Measurements from ENCODE around the gene DHX57.
"Not testable (repeated sequence)": the region's sequence is repeated elsewhere in the genome, so short reads cannot be mapped to it uniquely, and the experiment has no call there.

Gene DHX57

DNA sequence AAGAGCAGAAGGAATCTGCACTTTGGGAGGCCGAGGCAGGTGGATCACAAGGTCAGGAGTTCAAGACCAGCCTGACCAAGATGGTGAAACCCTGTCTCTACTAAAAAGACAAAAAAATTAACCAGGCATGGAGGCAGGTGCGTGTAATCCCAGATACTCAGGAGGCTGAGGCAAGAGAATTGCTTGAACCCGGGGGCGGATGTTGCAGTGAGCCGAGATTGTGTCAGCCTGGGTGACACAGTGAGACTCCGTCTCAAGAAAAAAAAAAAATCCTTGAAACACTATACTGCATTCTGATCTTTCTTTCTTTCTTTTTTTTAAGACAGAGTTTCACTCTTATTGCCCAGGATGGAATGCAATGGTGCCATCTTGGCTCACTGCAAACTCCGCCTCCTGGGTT lies 80.7 kb downstream of the DHX57 start:
- not testable (repeated sequence) for H3K9me3 Mint-ChIP-seq; H3K27ac Mint-ChIP-seq; H3K27me3 Mint-ChIP-seq (ENCODE audit: low read depth); H3K36me3 Mint-ChIP-seq (ENCODE audit: low read depth); H3K4me1 Mint-ChIP-seq (ENCODE audit: low read depth); H3K4me3 Mint-ChIP-seq

DNA sequence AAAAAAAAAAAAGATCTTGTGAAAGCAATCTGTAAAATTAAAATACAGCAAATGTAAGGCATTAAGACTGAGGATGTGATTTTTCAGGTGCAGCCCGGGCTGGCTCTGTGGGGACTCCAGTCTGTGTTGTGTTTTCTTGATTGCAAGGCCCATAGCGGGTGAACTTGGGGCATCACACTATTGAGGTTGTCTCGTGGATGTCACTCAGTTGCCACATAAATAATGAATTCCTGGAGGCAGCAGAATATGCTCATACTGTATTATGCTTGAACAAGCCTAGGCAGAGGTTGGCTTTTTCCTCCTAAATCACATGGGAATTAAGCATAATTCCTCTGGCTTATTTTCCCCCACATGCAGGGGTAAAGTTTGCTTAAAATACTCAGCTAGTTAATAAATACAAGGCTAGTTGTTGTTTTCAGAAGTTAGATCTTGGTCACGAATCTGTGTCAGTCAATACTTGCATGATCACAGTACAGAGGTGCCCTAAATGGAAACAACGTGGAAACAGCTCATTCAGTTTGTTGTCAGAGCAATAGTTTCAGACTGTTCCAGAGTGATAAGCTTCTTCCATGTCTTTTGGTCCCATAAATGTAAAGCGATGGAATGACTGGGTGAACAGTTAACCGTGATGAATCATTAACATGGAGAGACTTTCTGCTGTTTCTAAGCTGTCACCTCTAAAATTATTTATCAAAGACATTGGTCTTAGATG lies 81.3 kb downstream of the DHX57 start:
- Mint-ChIP-seq H3K27ac (no peak overlapping the region), H3K36me3 (ENCODE audit: low read depth) (peaks cover 1% of the 10 kb centered on the region), H3K9me3 (no peaks in the 10 kb centered on the region), H3K27me3 (ENCODE audit: low read depth) (no peaks in the 10 kb centered on the region), H3K4me1 (ENCODE audit: low read depth) (no peaks in the 10 kb centered on the region), H3K4me3 (no peak overlapping the region)

DNA sequence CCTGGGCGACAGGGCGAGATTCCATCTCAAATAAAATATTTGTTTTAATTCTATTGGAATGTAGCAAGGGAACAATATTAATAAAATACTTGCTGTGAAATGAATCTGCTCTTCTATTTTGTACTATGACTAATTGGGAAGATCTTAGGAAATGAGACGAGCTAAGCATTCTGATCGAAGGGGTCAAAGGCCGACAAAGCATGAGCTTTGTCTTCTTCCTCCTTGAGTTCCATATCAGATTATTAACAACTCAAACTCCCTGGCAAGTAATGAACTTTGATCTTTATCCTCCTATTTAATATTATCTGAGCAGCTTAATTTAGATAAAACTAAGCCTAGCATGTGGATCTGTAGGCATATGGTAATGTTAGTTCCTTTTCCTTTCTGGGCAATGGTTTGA lies 82.2 kb downstream of the DHX57 start:
- no peaks in the 10 kb centered on the region for H3K27me3 Mint-ChIP-seq (ENCODE audit: low read depth)
- no peaks in the 10 kb centered on the region for H3K9me3 Mint-ChIP-seq
- no peaks in the 10 kb centered on the region for H3K4me1 Mint-ChIP-seq (ENCODE audit: low read depth)
- no peak overlapping the region for H3K27ac Mint-ChIP-seq
- peaks cover 1% of the 10 kb centered on the region for H3K36me3 Mint-ChIP-seq (ENCODE audit: low read depth)
- H3K4me3 Mint-ChIP-seq: no peak overlapping the region

DNA sequence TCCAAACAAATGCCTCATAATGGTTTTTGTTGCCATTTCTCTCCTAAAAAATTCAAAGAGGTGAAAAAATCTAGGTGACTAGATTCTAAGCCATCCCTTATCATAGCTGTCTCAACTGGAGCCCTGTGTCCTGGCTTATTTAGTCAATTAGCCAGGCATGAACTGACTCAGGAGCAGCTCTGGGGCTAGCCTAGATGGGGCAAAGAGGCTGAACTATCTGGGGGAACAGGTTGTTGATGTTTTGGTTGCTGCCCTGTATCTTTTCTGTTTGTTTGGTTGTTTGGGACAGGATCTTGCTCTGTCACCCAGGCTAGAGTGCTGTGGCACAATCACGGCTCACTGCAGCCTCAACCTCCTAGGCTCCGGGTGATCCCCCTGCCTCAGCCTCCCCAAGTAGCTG lies 83.0 kb downstream of the DHX57 start:
- H3K27me3 Mint-ChIP-seq (ENCODE audit: low read depth): no peaks in the 10 kb centered on the region
- H3K4me3 Mint-ChIP-seq: no peak overlapping the region
- H3K9me3 Mint-ChIP-seq: no peaks in the 10 kb centered on the region
- no peaks in the 10 kb centered on the region for H3K4me1 Mint-ChIP-seq (ENCODE audit: low read depth)
- peaks cover under 1% of the 10 kb centered on the region for H3K36me3 Mint-ChIP-seq (ENCODE audit: low read depth)
- H3K27ac Mint-ChIP-seq: no peak overlapping the region

DNA sequence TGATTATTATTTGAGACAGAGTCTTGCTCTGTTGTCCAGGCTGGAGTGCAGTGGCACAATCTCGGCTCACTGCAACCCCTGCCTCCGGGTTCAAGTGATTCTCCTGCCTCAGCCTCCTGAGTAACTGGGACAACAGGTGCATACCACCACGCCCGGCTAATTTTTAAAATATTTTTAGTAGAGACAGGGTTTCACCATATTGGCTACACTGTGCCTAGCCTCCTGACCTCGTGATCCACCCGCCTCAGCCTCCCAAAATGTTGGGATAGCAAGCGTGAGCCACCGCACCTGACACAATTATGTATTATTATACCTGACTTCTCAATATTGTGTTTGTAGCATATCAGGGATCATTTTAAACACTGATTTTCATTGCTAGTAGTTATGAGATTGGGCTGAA lies 83.4 kb downstream of the DHX57 start:
- H3K4me1 Mint-ChIP-seq (ENCODE audit: low read depth); H3K4me3 Mint-ChIP-seq; H3K9me3 Mint-ChIP-seq; H3K36me3 Mint-ChIP-seq (ENCODE audit: low read depth); H3K27me3 Mint-ChIP-seq (ENCODE audit: low read depth); H3K27ac Mint-ChIP-seq: not testable (repeated sequence)

DNA sequence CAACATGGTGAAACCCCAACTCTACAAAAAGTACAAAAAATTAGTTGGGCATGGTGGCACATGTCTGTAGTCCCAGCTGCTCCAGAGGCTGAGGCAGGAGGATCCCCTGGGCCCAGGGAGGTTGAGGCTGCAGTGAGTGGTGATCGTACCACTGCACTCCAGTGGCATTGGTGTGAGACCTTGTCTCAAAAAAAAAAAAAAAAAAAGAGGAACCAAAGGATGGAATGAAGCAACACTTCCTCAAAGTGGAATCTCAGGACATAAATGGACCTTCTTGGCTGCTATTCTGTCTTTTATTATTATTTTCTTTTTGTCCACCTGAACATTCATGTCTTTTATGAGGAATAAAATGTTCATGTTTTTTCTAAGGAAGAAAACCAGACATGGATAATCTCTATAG lies 84.0 kb downstream of the DHX57 start:
- Mint-ChIP-seq H3K27ac (no peak overlapping the region), H3K9me3 (no peaks in the 10 kb centered on the region), H3K4me3 (no peak overlapping the region), H3K27me3 (ENCODE audit: low read depth) (no peaks in the 10 kb centered on the region), H3K36me3 (ENCODE audit: low read depth) (no peaks in the 10 kb centered on the region), H3K4me1 (ENCODE audit: low read depth) (no peaks in the 10 kb centered on the region)

DNA sequence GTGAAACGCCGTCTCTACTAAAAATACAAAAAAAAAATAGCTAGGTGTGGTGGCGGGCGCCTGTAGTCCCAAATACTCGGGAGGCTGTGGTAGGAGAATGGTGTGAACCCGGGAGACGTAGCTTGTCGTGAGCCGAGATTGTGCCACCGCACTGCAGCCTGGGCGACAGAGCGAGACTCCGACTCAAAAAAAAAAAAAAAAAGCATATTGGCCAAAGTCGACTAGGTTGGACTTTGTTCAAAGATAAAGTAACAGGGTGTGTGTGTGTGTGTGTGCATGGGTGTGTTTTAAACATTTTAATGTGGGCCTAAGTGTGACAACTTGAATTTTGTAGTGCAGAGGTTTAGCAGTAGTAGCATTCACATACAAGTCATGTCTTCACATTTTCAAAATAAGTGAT lies 86.0 kb downstream of the DHX57 start:
- Mint-ChIP-seq H3K4me1 (ENCODE audit: low read depth) (no peaks in the 10 kb centered on the region), H3K36me3 (ENCODE audit: low read depth) (no peaks in the 10 kb centered on the region), H3K27me3 (ENCODE audit: low read depth) (no peaks in the 10 kb centered on the region), H3K4me3 (no peak overlapping the region), H3K27ac (no peak overlapping the region), H3K9me3 (no peaks in the 10 kb centered on the region)

DNA sequence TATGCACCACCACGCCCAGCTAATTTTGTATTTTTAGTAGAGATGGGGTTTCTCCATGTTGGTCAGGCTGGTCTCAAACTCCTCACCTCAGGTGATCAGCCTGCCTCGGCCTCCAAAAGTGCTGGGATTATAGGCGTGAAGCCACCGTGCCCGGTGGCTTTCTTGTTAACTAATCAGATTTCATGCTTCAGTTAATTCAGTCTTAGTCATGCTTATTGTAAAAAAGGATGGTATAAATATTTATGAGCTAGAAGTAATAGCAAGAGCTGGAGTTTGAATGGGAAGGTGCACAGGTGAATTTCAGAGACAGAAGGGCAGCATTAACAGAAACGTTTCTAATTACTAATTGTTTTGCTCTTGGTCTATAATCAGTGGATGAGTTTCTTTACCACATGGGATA lies 87.4 kb downstream of the DHX57 start:
- no peaks in the 10 kb centered on the region for H3K9me3 Mint-ChIP-seq
- H3K4me3 Mint-ChIP-seq: no peak overlapping the region
- no peaks in the 10 kb centered on the region for H3K27me3 Mint-ChIP-seq (ENCODE audit: low read depth)
- no peaks in the 10 kb centered on the region for H3K4me1 Mint-ChIP-seq (ENCODE audit: low read depth)
- no peak overlapping the region for H3K27ac Mint-ChIP-seq
- no peaks in the 10 kb centered on the region for H3K36me3 Mint-ChIP-seq (ENCODE audit: low read depth)

DNA sequence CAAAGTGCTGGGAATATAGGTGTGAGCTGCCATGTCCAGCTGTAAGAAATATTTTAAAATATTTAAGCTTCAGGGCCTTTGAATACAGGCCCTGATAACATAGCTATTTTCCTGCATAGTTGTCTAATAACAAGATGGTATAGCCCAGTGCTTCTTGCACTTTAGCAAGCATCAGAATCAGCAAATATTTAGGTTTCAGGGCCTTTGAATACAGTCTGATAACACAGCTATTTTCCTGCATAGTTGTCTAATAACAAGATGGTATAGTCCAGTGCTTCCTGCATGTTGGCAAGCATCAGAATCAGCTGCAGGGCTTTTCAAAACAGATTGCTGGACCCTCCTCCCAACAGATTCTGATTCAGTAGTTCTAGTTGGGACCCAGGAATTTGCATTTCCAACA lies 92.1 kb downstream of the DHX57 start:
- H3K9me3 Mint-ChIP-seq: no peaks in the 10 kb centered on the region
- no peak overlapping the region for H3K4me3 Mint-ChIP-seq
- peaks cover 5% of the 10 kb centered on the region for H3K4me1 Mint-ChIP-seq (ENCODE audit: low read depth)
- H3K36me3 Mint-ChIP-seq (ENCODE audit: low read depth): peaks cover 10% of the 10 kb centered on the region
- no peaks in the 10 kb centered on the region for H3K27me3 Mint-ChIP-seq (ENCODE audit: low read depth)
- H3K27ac Mint-ChIP-seq: no peak overlapping the region

DNA sequence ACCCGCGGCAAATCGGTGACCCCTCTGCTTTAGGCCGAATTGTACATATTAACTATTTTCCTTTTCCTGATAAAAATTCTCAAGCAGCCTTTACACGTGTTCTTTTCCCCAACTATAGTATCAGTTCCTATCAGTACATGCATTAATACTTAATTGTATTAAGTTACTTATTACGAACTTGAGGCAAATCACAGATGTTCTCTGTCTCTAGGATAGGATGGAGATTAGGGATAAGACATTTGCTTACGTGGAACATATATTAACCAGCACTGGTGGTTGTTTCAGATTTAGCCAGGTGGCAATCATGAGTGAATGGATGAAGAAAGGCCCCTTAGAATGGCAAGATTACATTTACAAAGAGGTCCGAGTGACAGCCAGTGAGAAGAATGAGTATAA lies 97.0 kb downstream of the DHX57 start:
- Mint-ChIP-seq H3K4me1 (ENCODE audit: low read depth) (peaks cover 16% of the 10 kb centered on the region), H3K27ac (peak overlapping the region; percentile 95), H3K36me3 (ENCODE audit: low read depth) (peaks cover 15% of the 10 kb centered on the region), H3K4me3 (peak overlapping the region; percentile 98), H3K9me3 (no peaks in the 10 kb centered on the region), H3K27me3 (ENCODE audit: low read depth) (peaks cover 24% of the 10 kb centered on the region)

DNA sequence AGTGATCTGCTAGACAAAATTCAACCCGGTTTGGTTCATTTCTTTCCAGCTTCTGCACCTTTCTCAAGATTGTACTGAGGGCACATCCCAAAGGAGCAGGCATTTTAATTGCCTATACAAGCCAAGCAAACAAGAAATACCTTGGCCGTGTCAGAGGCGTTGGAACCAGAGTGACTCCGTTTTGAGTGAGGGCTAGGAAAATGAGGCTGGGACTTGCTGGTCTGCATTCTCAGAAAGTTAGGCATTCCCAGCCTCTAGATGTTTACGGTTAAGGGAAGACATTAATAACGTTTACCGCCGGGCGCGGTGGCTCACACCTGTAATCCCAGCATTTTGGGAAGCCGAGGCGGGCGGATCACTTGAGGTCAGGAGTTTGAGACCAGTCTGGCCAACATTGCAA lies 99.2 kb downstream of the DHX57 start:
- Mint-ChIP-seq H3K4me1 (ENCODE audit: low read depth) (peaks cover 16% of the 10 kb centered on the region), H3K27ac (no peak overlapping the region), H3K27me3 (ENCODE audit: low read depth) (peaks cover 26% of the 10 kb centered on the region), H3K4me3 (no peak overlapping the region), H3K9me3 (no peaks in the 10 kb centered on the region), H3K36me3 (ENCODE audit: low read depth) (peaks cover 9% of the 10 kb centered on the region)

DNA sequence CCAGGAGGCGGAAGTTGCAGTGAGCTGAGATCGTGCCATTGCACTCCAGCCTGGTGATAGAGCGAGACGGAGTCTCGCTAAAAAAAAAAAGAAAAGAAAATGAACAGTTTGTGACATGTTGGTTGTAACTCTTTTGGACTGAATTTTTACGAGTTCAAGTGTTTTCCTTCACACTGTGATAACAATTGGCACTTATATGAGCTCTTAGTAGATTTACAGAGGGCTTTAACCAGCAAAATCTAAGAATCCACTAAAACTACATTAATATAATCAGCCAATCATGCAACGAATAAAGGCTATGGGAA lies 99.9 kb downstream of the DHX57 start:
- H3K27me3 Mint-ChIP-seq (ENCODE audit: low read depth): peaks cover 26% of the 10 kb centered on the region
- H3K27ac Mint-ChIP-seq: no peak overlapping the region
- peaks cover 16% of the 10 kb centered on the region for H3K4me1 Mint-ChIP-seq (ENCODE audit: low read depth)
- no peak overlapping the region for H3K4me3 Mint-ChIP-seq
- H3K36me3 Mint-ChIP-seq (ENCODE audit: low read depth): peaks cover 6% of the 10 kb centered on the region
- no peaks in the 10 kb centered on the region for H3K9me3 Mint-ChIP-seq

DNA sequence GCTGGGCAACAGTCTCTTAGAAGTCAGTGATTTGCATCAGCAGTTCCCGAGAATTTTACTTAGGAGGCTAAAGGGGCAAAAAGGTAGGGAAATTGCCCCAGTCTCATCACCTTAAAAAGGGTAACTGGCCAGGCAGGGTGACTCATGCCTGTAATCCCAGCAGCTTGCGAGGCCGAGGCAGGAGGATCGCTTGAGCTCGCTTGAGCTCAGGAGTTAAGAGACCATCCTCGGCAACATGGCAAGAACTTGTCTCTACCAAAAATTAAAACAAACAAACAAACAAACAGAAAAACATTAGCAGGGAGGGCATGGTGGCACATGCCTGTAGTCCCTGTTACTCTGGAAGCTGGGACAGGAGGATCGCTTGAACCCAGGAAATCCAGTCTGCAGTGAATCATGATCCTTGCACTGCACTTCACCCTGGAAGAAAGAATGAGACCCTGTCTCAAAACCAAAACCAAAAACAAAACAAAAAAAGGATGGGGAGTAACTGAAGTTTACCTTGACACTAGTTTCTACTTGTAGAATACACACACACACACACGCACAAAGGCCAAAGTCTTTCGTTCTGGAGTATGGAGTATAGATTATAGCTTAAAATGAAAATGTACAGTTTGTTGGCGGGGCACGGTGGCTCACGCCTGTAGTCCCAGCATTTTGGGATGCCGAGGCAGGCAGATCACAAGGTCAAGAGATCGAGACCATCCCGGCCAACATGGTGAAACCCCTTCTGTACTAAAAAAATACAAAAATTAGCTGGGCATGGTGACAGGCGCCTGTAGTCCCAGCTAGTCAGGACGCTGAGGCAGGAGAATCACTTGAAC lies 100.4 kb downstream of the DHX57 start:
- Mint-ChIP-seq H3K9me3 (no peaks in the 10 kb centered on the region), H3K4me3 (no peak overlapping the region), H3K27me3 (ENCODE audit: low read depth) (peaks cover 26% of the 10 kb centered on the region), H3K27ac (no peak overlapping the region), H3K36me3 (ENCODE audit: low read depth) (peaks cover 6% of the 10 kb centered on the region), H3K4me1 (ENCODE audit: low read depth) (peaks cover 16% of the 10 kb centered on the region)

DNA sequence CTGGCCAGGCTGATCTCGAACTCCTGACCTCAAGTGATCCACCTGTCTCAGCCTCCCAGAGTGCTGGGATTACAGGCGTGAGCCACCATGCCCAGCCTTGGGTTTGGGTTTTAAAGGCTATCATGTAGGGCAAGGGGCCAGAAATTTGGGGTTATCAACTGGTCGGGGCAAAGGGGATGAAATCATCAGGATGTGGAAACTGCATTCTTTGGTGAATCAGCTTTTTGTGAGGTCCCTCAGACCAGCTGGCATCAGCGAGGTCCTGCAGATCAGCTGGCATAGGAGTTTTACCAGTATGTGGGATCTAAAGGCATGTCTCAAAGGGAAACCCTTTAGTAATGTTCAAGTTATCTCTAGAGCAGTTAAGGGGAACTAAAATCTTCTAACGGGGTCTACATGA lies 104.1 kb downstream of the DHX57 start:
- Mint-ChIP-seq H3K9me3 (no peaks in the 10 kb centered on the region), H3K4me3 (no peak overlapping the region), H3K36me3 (ENCODE audit: low read depth) (no peaks in the 10 kb centered on the region), H3K4me1 (ENCODE audit: low read depth) (peaks cover 2% of the 10 kb centered on the region), H3K27ac (no peak overlapping the region), H3K27me3 (ENCODE audit: low read depth) (peaks cover 23% of the 10 kb centered on the region)

DNA sequence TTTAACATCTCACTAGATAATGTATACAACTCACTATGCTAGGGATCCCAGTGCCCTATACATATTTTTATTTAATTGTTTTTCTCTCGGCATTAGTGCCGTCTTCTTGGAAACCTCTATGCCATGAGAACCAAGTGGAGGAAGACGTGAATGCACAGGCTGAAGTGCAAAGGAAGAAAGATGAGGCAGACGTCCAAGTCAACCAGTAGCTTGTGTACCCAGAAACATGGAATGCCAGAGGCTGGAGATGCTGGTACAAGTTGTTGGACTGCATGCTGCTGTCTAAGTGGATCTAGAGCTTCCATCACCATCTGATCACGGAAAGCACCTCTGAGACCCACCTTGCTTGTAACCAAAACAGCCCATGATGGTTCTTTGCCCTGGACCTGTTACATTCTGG lies 110.2 kb downstream of the DHX57 start:
- Mint-ChIP-seq H3K4me1 (ENCODE audit: low read depth) (peaks cover 12% of the 10 kb centered on the region), H3K27me3 (ENCODE audit: low read depth) (no peaks in the 10 kb centered on the region), H3K9me3 (peaks cover 2% of the 10 kb centered on the region), H3K4me3 (no peak overlapping the region), H3K36me3 (ENCODE audit: low read depth) (no peaks in the 10 kb centered on the region), H3K27ac (no peak overlapping the region)

All from T-helper 1 cell treated with Interleukin-12 subunit alpha and Interleukin-12 subunit beta and Interleukin-4 antibody, amounts not matched to agents 30 μg/mL and 1 μg/mL, for 36 hours (primary cell).